Breast epithelium (tissue), 4 donors: ENCODE measurements around the gene GNG11. TPM values are rescaled to one million over a fixed set of nuclear protein-coding genes. Genes with fewer than 3 reads are reported as not detected.

ENCODE experiments used
- DNase-seq, 2 donors: peaks; one replicate each; pipeline ENCODE4 v3.0.0-alpha.2; 2019; ENCODE audit warnings: low spot score in 2 of 2
- H3K27ac ChIP-seq, 2 donors: fragments of 200-600 bp; sonication (generic) in 1 of 2; one replicate each; pipeline ENCODE4 v1.5.1; 2016 to 2019; ENCODE audit warnings: mild to moderate bottlenecking in 1 of 2
- H3K27me3 ChIP-seq, 2 donors: fragments of 200-600 bp; sonication (generic) in 1 of 2; one replicate each; pipeline versions ENCODE4 v1.5.1 to v1.6.0; 2017 to 2019; ENCODE audit warnings: control low read depth in 1 of 2, mild to moderate bottlenecking in 1 of 2
- H3K36me3 ChIP-seq: fragments of 200-600 bp; one replicate; pipeline ENCODE4 v1.5.1; 2019
- H3K4me1 ChIP-seq, 2 donors: fragments of 200-600 bp; sonication (generic); one replicate each; pipeline ENCODE4 v1.5.1; 2016 to 2019; ENCODE audit warnings: control low read depth in 1 of 2
- H3K4me3 ChIP-seq, 3 donors: fragments of 200-600 bp; sonication (generic); 1 replicate in 2 of 3; 2 replicates in 1 of 3; pipeline ENCODE4 v1.5.1; 2016 to 2019; ENCODE audit warnings: mild to moderate bottlenecking in 3 of 3, moderate library complexity in 2 of 3
- H3K9me3 ChIP-seq, 2 donors: fragments of 200-600 bp; sonication (generic) in 1 of 2; one replicate each; pipeline ENCODE4 v1.5.1; 2016 to 2019; ENCODE audit warnings: control low read depth in 1 of 2
- POLR2A ChIP-seq: fragments of 450-650 bp; IDR thresholded peaks from one replicate; pipeline ENCODE4 v1.6.1; 2016; ENCODE audit warnings: antibody characterized with exemption, mild to moderate bottlenecking, moderate library complexity
- POLR2AphosphoS5 ChIP-seq, 3 donors: sonication (generic); formaldehyde crosslinking; IDR thresholded peaks; one replicate each; pipeline ENCODE4 v1.6.1; 2017; ENCODE audit warnings: antibody characterized with exemption in 3 of 3
- intact Hi-C: fragments of 100-400 bp; cut with DNase I; formaldehyde crosslinking; loops from one replicate; pipeline ENCODE4 v1.15.1; 2023; ENCODE audit warnings: low total_unique reads
- total RNA-seq, 3 donors: library from RNA; depleted of rRNA; stranded (reverse); fragments of >200 nt; gene quantifications; one replicate each; pipeline ENCODE4 v1.1.0, GENCODE V29; 2016
- TF ChIP-seq, protein P1 (sequence below), 3 donors: fragments of 450-650 bp; IDR thresholded peaks; one replicate each; pipeline ENCODE4 v1.5.1; 2016 to 2017; ENCODE audit warnings: antibody characterized with exemption in 3 of 3, mild to moderate bottlenecking in 3 of 3, moderate library complexity in 3 of 3

Gene GNG11
- total RNA-seq, 3 donors from 2014 or later: 17.3 to 40.0 (median 25.4) TPM

- intact Hi-C loops: no loop called here
- TF ChIP-seq POLR2AphosphoS5 (IDR thresholded peaks at IDR 0.05) (no peak), POLR2A (no peak)
- TF ChIP-seq, protein P1, sequence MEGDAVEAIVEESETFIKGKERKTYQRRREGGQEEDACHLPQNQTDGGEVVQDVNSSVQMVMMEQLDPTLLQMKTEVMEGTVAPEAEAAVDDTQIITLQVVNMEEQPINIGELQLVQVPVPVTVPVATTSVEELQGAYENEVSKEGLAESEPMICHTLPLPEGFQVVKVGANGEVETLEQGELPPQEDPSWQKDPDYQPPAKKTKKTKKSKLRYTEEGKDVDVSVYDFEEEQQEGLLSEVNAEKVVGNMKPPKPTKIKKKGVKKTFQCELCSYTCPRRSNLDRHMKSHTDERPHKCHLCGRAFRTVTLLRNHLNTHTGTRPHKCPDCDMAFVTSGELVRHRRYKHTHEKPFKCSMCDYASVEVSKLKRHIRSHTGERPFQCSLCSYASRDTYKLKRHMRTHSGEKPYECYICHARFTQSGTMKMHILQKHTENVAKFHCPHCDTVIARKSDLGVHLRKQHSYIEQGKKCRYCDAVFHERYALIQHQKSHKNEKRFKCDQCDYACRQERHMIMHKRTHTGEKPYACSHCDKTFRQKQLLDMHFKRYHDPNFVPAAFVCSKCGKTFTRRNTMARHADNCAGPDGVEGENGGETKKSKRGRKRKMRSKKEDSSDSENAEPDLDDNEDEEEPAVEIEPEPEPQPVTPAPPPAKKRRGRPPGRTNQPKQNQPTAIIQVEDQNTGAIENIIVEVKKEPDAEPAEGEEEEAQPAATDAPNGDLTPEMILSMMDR (IDR thresholded peaks at IDR 0.05): no peak
Observed at GRCh38 chr7:93923296-93923695, 1.8 kb downstream of the GNG11 start.

DNA sequence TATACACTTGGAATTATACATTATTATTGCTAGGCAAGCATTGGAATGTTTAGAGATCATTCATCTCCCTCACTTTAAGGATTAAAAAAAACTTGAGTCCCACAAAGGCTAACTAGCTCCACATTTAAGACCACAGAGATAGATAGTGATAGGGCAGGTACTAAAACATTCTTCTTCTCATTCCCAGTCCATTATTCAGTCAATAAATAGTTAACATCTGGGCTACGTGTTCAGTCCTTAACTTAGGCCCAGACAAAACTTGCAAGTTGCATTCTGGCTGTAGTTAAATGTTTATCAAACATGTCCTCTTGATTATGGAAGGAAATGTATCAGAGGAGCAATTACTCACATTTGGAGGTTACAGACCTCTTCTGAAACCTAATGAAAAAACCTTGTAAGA is 2.4 kb downstream of the GNG11 start:
- Histone ChIP-seq H3K27me3 (no peaks in the 10 kb centered on the region), H3K27ac (peak overlapping the region; percentile 84 to 94), H3K4me3 (peak overlapping the region; percentile 53 to 80 (median 60)), H3K9me3 (no peaks in the 10 kb centered on the region), H3K36me3 (no peaks in the 10 kb centered on the region), H3K4me1 (no peaks in the 10 kb centered on the region)
- TF ChIP-seq POLR2AphosphoS5 (IDR thresholded peaks at IDR 0.05) (no peak), POLR2A (no peak)
- TF ChIP-seq, protein P1 (IDR thresholded peaks at IDR 0.05): no peak
- DNase-seq: no peak
- intact Hi-C loops: no loop called here

More at GRCh38 chr7:93923296-93923695, 1.8 kb downstream of the GNG11 start:
- Histone ChIP-seq H3K4me3 (peak overlapping the region; percentile 53 to 80 (median 60)), H3K27ac (peak overlapping the region; percentile 84 to 94), H3K36me3 (no peaks in the 10 kb centered on the region), H3K4me1 (no peaks in the 10 kb centered on the region), H3K27me3 (no peaks in the 10 kb centered on the region), H3K9me3 (no peaks in the 10 kb centered on the region)
- DNase-seq: no peak

DNA sequence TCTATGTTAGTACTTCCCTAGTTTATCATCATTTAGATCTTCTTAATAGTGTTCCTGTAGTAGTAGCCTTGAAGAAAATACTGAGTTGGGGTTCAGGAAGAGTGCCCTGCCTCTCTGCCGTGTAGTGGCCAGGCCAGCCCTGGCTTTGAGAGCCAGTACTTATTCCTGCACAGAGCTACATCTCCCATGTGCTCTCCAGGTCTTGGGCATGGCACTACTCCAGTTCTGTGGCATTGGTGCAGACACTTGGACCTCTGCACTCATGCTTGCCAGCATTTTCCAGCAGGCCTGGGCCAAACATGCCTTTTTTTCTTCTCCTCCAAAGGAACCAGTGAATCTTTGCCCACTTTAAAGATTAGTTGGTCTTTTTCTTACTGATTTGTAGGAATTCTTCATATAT is 5.3 kb downstream of the GNG11 start:
- TF ChIP-seq POLR2A (no peak), POLR2AphosphoS5 (IDR thresholded peaks at IDR 0.05) (no peak)
- TF ChIP-seq, protein P1 (IDR thresholded peaks at IDR 0.05): no peak
- H3K4me1 ChIP-seq: no peaks in the 10 kb centered on the region
- H3K27me3 ChIP-seq: no peaks in the 10 kb centered on the region
- no peaks in the 10 kb centered on the region for H3K9me3 ChIP-seq
- H3K4me3 ChIP-seq: no peak overlapping the region
- H3K27ac ChIP-seq: peak overlapping the region; percentile 23 to 33
- no peak for DNase-seq
- intact Hi-C loops: no loop called here
- H3K36me3 ChIP-seq: no peaks in the 10 kb centered on the region

DNA sequence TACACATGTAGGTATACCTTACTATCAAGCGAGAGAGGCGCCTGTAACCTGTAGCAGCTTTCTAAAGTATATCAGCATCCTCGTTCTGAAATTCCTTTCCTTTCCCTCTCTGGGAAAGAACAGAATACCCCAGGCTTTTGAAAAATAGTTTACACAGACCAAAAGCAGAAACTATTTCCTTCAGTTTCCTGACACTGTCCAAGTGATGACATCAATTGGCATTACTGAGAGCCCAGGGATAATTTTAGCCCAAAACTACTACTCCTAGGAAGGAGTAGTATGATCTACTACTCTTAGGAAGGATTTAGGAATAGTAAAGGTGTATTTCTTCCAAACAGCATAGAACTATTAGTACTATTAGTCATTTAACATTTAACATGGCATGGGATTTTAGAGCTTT is 6.0 kb downstream of the GNG11 start:
- Histone ChIP-seq H3K36me3 (no peaks in the 10 kb centered on the region), H3K9me3 (no peaks in the 10 kb centered on the region), H3K4me1 (no peaks in the 10 kb centered on the region), H3K27ac (peak overlapping the region; percentile 23 to 33), H3K4me3 (no peak overlapping the region), H3K27me3 (no peaks in the 10 kb centered on the region)
- DNase-seq: no peak
- TF ChIP-seq, protein P1 (IDR thresholded peaks at IDR 0.05): no peak
- TF ChIP-seq POLR2A: no peak
- intact Hi-C loops: no loop called here

DNA sequence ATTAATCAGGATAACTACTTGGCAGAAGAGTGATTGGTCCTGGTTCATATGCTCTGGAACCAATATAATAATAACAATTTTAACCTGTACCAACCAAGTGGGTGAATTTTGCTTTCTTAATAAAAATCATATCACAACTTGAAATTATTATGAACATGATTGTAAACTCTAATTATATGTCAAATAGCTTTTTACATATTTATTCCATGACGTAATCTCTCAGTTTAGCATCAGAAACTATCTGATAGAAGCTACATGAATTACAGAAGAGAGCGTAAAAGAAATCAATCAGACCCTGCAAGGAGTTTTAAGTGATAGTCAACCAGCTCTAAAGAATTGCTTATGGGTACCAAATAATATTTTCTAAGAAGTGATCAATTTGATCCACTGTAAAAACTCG is 10.1 kb downstream of the GNG11 start:
- no peaks in the 10 kb centered on the region for H3K9me3 ChIP-seq
- DNase-seq: no peak
- H3K27me3 ChIP-seq: no peaks in the 10 kb centered on the region
- TF ChIP-seq, protein P1 (IDR thresholded peaks at IDR 0.05): no peak
- TF ChIP-seq POLR2A (no peak), POLR2AphosphoS5 (IDR thresholded peaks at IDR 0.05) (no peak)
- intact Hi-C loops: no loop called here
- no peak overlapping the region for H3K27ac ChIP-seq
- no peaks in the 10 kb centered on the region for H3K4me1 ChIP-seq
- no peak overlapping the region for H3K4me3 ChIP-seq
- no peaks in the 10 kb centered on the region for H3K36me3 ChIP-seq
